K562 (cell line): ENCODE results near the gene RNU1-2. TPM values are rescaled to one million over a fixed set of nuclear protein-coding genes. Genes with fewer than 3 reads are reported as not detected.

ENCODE experiments used
- BDP1 ChIP-seq: IDR thresholded peaks from 3 replicates; pipeline ENCODE4 v1.6.1; 2011; ENCODE audit not compliant: insufficient read length, insufficient read depth
- BRD4 ChIP-seq: fragments of 200-600 bp; sonication (generic); IDR thresholded peaks from 2 replicates; pipeline ENCODE4 v1.6.1; 2017; ENCODE audit warnings: inconsistent platforms
- CSDE1 ChIP-seq, 2 experiments: fragments of 450-650 bp; IDR thresholded peaks; 2 replicates each; pipeline ENCODE4 v1.6.1; 2016; ENCODE audit warnings: mild to moderate bottlenecking in 1 of 2
- DACH1 ChIP-seq: fragments of 450-650 bp; IDR thresholded peaks from 2 replicates; pipeline ENCODE4 v1.6.1; 2018; ENCODE audit not compliant: partially characterized antibody
- EGR1 ChIP-seq: fragments of 450-650 bp; conservative IDR thresholded peaks from 2 replicates; pipeline ENCODE4 v1.6.1; 2017; ENCODE audit warnings: mild to moderate bottlenecking
- GABPA ChIP-seq: fragments of 200-800 bp; sonication (Bioruptor generic); conservative IDR thresholded peaks from 2 replicates; pipeline ENCODE4 v1.6.1; 2016; ENCODE audit warnings: low read depth, missing genetic modification characterization, missing compliant biosample characterization
- HDAC1 ChIP-seq, 2 experiments: fragments of 450-650 bp; IDR thresholded peaks; 2 replicates each; pipeline ENCODE4 v1.6.1; 2016 to 2017; ENCODE audit warnings: inconsistent platforms in 1 of 2, mild to moderate bottlenecking in 1 of 2, moderate library complexity in 1 of 2
- HDGF ChIP-seq: fragments of 450-650 bp; IDR thresholded peaks from 2 replicates; pipeline ENCODE4 v1.6.1; 2016
- HLTF ChIP-seq: fragments of 450-650 bp; IDR thresholded peaks from 2 replicates; pipeline ENCODE4 v1.6.1; 2016
- HNRNPH1 ChIP-seq: fragments of 200-400 bp; formaldehyde crosslinking; optimal IDR thresholded peaks from 2 replicates; pipeline ENCODE3; 2017; ENCODE audit warnings: low read depth, mild to moderate bottlenecking, low read length, moderate library complexity
- KDM1A ChIP-seq, 2 experiments: fragments of 450-650 bp; IDR thresholded peaks; 2 replicates each; pipeline ENCODE4 v1.6.1; 2016; ENCODE audit warnings: mild to moderate bottlenecking in 2 of 2
- MITF ChIP-seq: IDR thresholded peaks from 2 replicates; pipeline ENCODE4 v1.6.1; 2014; ENCODE audit warnings: antibody characterized with exemption
- MTA3 ChIP-seq: fragments of 450-650 bp; formaldehyde crosslinking; IDR thresholded peaks from 2 replicates; pipeline ENCODE4 v1.6.1; 2017; ENCODE audit warnings: mild to moderate bottlenecking, borderline replicate concordance
- NBN ChIP-seq: fragments of 450-650 bp; IDR thresholded peaks from 2 replicates; pipeline ENCODE4 v1.6.1; 2016; ENCODE audit warnings: low read depth, mild to moderate bottlenecking
- NCOA2 ChIP-seq, 2 experiments: fragments of 450-650 bp; IDR thresholded peaks; 2 replicates each; pipeline ENCODE4 v1.6.1; 2018; ENCODE audit warnings: mild to moderate bottlenecking in 2 of 2, moderate library complexity in 1 of 2; ENCODE audit not compliant: partially characterized antibody in 2 of 2
- NFIX ChIP-seq: fragments of 250-450 bp; sonication (Bioruptor Pico); IDR thresholded peaks from 2 replicates; pipeline ENCODE4 v1.4.0; 2020; ENCODE audit warnings: low read depth, mild to moderate bottlenecking, moderate library complexity
- PKNOX1 ChIP-seq: fragments of 450-650 bp; IDR thresholded peaks from 2 replicates; pipeline ENCODE4 v1.6.1; 2016
- PPARD ChIP-seq: fragments of 250-450 bp; sonication (Bioruptor Pico); IDR thresholded peaks from 2 replicates; pipeline ENCODE4 v1.8.0; 2022; ENCODE audit warnings: inconsistent platforms, mild to moderate bottlenecking, moderate library complexity
- RBBP5 ChIP-seq: fragments of 200-600 bp; sonication (generic); IDR thresholded peaks from 2 replicates; pipeline ENCODE4 v1.6.1; 2012; ENCODE audit warnings: borderline replicate concordance, mild to moderate bottlenecking, low read length, control low read depth, inconsistent platforms; ENCODE audit not compliant: insufficient read depth, poor library complexity, severe bottlenecking
- RFX1 ChIP-seq: fragments of 450-650 bp; IDR thresholded peaks from 2 replicates; pipeline ENCODE4 v1.6.1; 2016; ENCODE audit warnings: mild to moderate bottlenecking, moderate library complexity
- SMARCA4 ChIP-seq: fragments of 450-650 bp; IDR thresholded peaks from 2 replicates; pipeline ENCODE4 v1.6.1; 2016
- TAL1 ChIP-seq: fragments of 450-650 bp; IDR thresholded peaks from 2 replicates; pipeline ENCODE4 v1.6.1; 2016; ENCODE audit warnings: mild to moderate bottlenecking
- TCF3 ChIP-seq: sonication (generic); formaldehyde crosslinking; IDR thresholded peaks from 2 replicates; pipeline ENCODE4 v1.4.0; 2020; ENCODE audit warnings: mild to moderate bottlenecking, missing genetic modification reagents
- TFE3 ChIP-seq: fragments of 450-650 bp; formaldehyde crosslinking; IDR thresholded peaks from 2 replicates; pipeline ENCODE4 v1.4.0; 2020; ENCODE audit warnings: mild to moderate bottlenecking, mixed read lengths
- TOE1 ChIP-seq, 2 experiments: fragments of 450-650 bp in 1 of 2; sonication (generic) in 1 of 2; formaldehyde crosslinking in 1 of 2; IDR thresholded peaks; 2 replicates each; pipeline versions ENCODE4 v1.7.1 to v1.8.0; 2016 to 2022; ENCODE audit warnings: borderline replicate concordance in 2 of 2, mild to moderate bottlenecking in 2 of 2, antibody characterized with exemption in 1 of 2, inconsistent platforms in 1 of 2, low read depth in 1 of 2, missing genetic modification reagents in 1 of 2, moderate library complexity in 1 of 2
- ZNF217 ChIP-seq: sonication (generic); formaldehyde crosslinking; IDR thresholded peaks from 2 replicates; pipeline ENCODE4 v1.8.0; 2022; ENCODE audit warnings: mild to moderate bottlenecking, missing genetic modification reagents
- ZNF431 ChIP-seq: sonication (generic); formaldehyde crosslinking; IDR thresholded peaks from 2 replicates; pipeline ENCODE4 v1.8.0; 2022; ENCODE audit warnings: mild to moderate bottlenecking, missing genetic modification reagents
- ZNF561 ChIP-seq: fragments of 450-650 bp; formaldehyde crosslinking; conservative IDR thresholded peaks from 2 replicates; pipeline ENCODE4 v1.4.0; 2020; ENCODE audit warnings: mild to moderate bottlenecking, moderate library complexity
- ZNF764 ChIP-seq: fragments of 250-450 bp; sonication (Bioruptor Pico); IDR thresholded peaks from 2 replicates; pipeline ENCODE4 v1.4.0; 2020; ENCODE audit warnings: low read depth, mild to moderate bottlenecking, moderate library complexity
- polyA plus RNA-seq, 8 experiments: library from polyadenylated mRNA; depleted of rRNA in 4 of 8; stranded (reverse) in 5 of 8; unstranded in 3 of 8; fragments of >200 nt; fragmentation: Nextera tagmentation in 2 of 8; fragmentation: Illumina TruSeq in 1 of 8; extraction: Ambion mirVana in 2 of 8; extraction: Trizol in 1 of 8; gene quantifications; 2 replicates each; pipeline versions ENCODE4 v1.2.1 to v1.2.3, GENCODE V29; 2011 to 2014; ENCODE audit warnings: inconsistent platforms in 1 of 8, missing spikeins in 1 of 8
- total RNA-seq, 7 experiments: library from RNA; depleted of rRNA in 6 of 7; stranded (reverse); fragments of >200 nt in 6 of 7; fragmentation: Illumina TruSeq in 2 of 7; extraction: Trizol in 2 of 7; gene quantifications; 2 replicates each; pipeline versions ENCODE4 v1.2.1 to v1.2.3, GENCODE V29; 2011 to 2021; ENCODE audit warnings: low replicate concordance in 1 of 7

RNU1-2 gene
- total and polyA plus RNA-seq, 9 of the 15 experiments (the other 6 are each of a cell fraction or from before 2014, with no cell fraction given), result under 0.01 to 32,823 (median 2,538) TPM; not detected in 4

- TF ChIP-seq PKNOX1 (peak; percentile 39), TFE3 (CRISPR knock-in tag) (no peak), MTA3 (peak; percentile 54; the same call in 1 of the 2 replicates), ZNF217 (CRISPR knock-in tag) (no peak), TCF3 (CRISPR knock-in tag) (no peak), HDGF (no peak), MITF (no peak), BRD4 (no peak), HLTF (no peak), RBBP5 (no peak), TOE1 (IDR thresholded peaks at IDR 0.05; ENCODE audit: borderline replicate concordance) (no peak), TOE1 (CRISPR knock-in tag; IDR thresholded peaks at IDR 0.05; ENCODE audit: borderline replicate concordance, low read depth) (no peak), GABPA (tag) (no peak), NCOA2 (IDR thresholded peaks at IDR 0.05; ENCODE audit: partially characterized antibody in 2 of 2) (no peak), TAL1 (no peak), NBN (no peak), SMARCA4 (no peak), BDP1 (no peak), PPARD (no peak), ZNF764 (CRISPR knock-in tag) (no peak), DACH1 (no peak), HDAC1 (IDR thresholded peaks at IDR 0.05) (no peak), HNRNPH1 (no peak), ZNF561 (CRISPR knock-in tag) (no peak), RFX1 (no peak), KDM1A (IDR thresholded peaks at IDR 0.05) (no peak), EGR1 (no peak), ZNF431 (CRISPR knock-in tag) (0 out of 2 replicates have a peak, but pooled peaks have one; percentile 29), CSDE1 (IDR thresholded peaks at IDR 0.05) (no peak), NFIX (no peak)
Observed at GRCh38 chr1:16913181-16913832, 17.5 kb downstream of the RNU1-2 start (continued).
